NCI-H226 (cell line): ENCODE measurements around the gene THSD4.
"Not testable (repeated sequence)": the region's sequence is repeated elsewhere in the genome, so short reads cannot be mapped to it uniquely, and the experiment has no call there.

Source experiments
- DNase-seq: peaks from one replicate; pipeline ENCODE4 v3.0.0-alpha.2; 2015

Gene THSD4

DNA sequence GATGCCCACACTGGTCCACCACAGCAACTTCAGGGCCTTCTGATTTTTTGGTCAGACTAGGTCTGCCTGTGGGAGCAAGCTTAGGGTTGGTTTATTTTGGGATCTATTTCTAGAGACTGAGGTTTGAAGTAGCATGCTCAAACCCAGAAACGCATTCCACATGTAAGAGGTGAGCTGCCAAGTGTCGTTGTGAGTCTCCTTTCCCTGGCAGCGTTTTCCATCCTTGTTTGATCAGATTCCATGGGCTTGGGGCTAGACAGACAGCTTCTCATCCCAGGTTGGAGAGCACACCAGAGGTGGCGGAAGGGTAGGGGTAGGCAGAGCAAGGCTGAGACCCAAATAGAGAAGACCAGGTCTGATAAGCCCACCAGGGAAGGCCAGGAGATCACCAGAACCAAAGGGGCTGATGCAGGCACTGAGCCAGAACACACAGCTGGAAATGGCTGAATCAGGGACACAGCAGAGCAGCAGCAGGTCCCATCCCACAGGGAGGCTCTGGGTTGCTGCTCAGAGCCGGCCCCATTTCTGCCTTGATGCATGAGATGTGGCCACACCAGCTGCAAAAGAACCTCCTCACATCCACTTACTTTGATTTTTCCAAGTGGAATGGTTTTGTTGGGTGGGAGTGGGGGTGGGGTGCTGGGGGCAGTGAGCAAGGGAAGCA, 186.8 kb downstream of the THSD4 start:
- no peak for DNase-seq

- DNase-seq: no peak
Observed at GRCh38 chr15:71302861-71303410, 187.7 kb downstream of the THSD4 start.

DNA sequence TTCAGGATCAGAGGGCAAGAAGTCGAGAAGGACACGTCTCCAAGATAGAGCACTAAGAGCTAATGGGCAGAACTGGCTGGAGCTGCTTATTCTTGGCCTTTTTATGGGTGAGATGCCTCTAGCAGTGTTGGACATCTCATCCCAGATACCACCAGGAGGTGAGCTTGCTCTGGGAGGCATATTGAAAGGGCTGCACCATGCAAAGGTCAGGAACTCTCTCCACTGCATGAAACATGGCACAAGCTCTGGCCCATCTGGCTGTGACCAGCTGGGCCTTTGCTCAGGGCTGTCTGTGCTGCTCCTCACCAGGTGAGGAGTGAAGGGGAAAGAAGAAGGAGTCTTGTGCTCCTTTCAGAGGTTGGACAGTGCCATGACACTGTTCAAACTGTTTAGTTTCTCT, 188.7 kb downstream of the THSD4 start:
- DNase-seq: no peak

DNA sequence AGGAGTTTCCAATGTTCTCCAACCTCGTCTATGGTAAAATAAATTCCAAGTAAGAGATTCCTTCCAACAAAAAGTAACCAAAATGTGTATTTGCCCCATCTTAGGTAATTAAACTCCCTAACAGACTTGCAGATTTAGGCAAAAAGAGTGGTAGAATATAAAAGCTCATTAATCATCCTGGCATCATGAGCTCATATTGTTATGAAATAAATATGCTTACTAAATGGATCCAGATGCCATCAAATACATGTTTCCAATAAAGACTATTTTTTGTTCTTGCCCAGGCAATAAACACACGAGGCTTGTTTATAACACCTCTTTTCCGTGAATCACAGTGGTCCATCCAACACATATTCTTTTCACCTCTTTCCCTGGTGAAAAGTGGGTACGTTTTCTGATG, 189.4 kb downstream of the THSD4 start:
- no peak for DNase-seq

GRCh38 chr15:71306538-71306937, 191.3 kb downstream of the THSD4 start:
- DNase-seq: no peak

DNA sequence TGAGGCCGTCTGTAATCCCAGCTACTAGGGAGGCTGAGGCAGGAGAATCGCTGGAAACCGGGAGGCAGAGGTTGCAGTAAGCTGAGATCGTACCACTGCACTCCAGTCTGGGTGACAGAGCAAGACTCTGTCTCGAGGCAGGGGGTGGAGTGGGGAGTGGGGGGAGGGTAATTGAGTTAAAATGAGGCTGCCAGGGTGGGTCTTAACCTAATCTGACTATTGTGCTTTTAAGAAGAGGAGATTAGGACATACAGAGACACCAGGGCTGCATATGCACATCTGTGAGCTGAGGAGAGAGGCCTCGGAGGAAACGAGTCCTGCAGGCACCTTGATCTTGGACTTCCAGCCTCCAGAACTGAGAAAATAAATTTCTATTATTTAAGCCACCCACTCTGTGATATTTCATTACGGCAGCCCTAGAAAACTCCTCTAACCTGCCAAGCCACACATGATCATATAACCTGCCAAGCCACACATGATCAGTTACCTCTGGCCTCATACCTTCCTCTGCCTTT, 197.0 kb downstream of the THSD4 start:
- no peak for DNase-seq

DNA sequence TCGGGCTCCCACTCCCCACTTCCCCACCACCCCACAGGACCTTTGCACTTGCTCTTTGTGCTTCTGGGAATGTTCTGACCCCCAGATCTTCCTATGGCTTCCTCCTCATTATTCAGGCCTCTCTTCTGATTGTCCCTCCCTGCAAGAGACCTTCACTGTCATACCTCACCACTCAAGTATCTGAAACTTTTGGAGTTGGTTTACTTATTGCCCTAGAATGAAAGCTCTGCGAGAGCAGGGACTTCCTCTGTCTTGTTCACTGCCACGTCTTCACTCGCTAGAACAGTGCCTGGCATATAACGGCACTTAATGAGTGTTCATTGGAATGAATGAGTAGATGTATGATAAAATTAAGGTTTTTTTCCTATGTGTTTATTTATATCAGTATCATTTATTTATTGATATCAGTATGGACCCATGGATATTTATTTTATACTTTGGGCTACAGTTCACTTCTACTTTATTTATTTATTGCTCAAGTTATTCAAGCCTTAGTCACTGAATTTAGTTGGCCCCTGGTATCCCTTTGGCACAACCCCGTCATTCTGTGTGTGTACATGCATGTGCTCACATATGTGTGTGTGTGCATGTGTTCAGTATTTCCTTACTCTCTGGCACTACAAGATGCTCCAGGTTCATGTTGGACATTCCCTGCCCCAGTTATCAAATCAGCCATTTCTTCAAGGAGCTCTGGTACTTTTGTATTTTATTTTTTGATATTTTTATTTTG, 197.6 kb downstream of the THSD4 start:
- no peak for DNase-seq

GRCh38 chr15:71313806-71314205, 198.5 kb downstream of the THSD4 start:
- no peak for DNase-seq

DNA sequence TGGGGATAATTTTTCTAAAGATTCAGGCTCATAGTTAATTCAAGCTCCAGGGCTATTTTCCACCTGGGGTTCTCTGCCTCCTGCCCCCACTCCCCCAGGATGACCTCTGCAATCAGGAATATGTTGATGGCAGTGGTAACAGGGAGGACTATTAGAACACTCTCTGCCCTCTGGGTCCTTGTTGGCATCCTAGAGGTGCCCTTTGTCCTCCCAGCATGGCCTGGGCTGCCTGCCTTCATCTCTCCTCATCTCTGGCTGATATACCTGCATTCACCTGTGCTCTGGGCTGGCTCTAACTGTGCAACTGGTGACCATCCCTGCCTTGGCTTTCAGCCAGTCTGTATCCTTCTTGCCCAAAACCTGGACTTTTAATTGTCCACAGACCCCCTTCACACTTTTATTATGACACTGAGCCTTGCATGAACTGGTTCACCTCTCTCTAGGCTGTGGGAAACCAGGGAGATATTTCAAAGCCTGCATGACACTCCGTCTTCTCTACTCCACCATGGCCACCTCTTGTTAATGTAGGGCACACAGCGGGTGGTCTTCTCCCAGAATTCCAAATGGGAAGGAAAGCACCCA, 199.8 kb downstream of the THSD4 start:
- DNase-seq: no peak

DNA sequence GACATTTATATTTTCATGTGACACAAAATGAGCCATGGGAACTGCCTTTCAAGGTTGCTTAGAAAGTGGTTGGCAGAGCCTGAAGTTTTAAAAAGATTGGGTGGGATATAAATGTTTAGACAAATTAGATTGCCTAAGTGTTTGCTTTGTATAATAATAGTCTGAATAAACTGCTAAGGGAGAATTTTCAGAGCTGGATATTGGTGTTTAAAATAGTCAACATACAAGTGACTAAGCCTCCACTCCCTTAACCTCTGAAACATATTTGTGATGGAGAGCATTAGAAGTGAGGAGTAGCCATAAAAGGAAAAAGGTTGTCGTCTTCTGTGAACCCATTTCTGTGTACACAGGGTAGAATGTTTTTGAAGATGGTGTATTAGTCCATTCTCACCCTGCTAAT, 201.6 kb downstream of the THSD4 start:
- no peak for DNase-seq

DNA sequence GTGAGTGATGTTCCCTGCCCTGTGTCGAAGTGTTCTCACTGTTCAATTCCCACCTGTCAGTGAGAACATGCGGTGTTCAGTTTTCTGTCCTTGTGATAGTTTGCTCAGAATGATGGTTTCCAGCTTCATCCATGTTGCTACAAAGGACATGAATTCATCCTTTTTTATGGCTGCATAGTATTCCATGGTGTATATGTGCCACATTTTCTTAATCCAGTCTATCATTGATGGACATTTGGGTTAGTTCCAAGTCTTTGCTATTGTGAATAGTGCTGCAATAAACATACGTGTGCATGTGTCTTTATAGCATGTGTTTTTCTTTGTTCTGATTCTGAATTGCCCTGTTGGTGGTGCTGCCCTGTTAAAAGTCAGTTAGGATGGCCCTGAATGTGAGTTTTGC, 204.2 kb downstream of the THSD4 start:
- not testable (repeated sequence) for DNase-seq

GRCh38 chr15:71319935-71320334, 204.7 kb downstream of the THSD4 start:
- no peak for DNase-seq

DNA sequence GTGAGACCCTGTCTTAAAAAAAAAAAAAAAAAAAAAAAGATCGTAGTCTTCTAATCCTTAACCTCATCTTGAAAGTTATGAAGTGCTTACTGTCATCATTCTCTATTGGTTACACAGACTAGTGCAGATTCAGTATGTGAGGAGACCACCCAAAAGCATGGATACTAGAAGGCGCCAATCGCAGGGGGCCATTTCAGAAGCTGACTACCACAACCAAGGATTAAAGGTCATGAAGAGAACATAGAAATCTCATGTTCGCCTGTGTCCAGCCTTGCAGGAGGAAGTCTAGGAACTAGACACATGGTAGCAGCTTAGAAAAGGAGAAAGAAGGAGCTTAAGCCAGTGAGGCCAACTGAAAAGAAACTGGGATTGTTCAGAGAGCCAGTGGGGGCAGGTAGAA, 207.8 kb downstream of the THSD4 start:
- no peak for DNase-seq

GRCh38 chr15:71323584-71323983, 208.3 kb downstream of the THSD4 start:
- no peak for DNase-seq

DNA sequence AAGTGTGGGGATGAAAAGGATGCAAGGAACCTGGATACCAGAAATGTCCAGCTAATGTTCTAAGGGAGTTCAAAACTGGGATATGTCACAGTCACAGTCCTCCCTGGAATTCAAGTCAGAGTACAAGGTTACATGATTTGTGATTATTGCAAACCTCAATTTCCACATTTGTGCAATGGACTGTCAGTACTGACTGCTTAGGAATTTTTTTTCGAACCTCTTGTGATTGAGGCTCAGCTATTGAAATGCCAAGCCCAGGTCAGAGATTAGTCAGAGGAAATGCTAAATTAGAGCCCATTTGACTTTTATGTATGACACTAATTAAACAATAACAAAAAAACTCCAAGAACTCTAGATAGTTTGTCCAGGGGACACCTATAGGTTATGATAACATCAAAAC, 210.2 kb downstream of the THSD4 start:
- no peak for DNase-seq

DNA sequence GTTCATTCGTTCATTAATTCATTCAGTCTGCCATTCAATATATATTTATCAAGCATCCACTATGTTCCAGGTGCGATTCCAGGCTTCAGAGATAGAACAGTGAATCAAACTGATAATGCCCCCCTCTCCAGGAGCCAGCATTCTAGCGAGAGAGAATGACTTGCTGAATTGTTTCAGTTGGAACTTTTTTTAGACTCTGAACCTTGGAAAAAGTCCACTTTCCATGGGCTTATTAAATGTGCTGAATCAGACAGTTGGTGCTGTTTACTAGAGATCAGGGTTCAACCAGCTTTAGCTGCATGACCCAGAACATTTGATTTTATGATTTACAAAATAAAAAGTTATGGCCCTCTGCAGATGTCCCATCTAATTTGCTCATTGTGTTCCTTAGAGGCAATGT, 213.2 kb downstream of the THSD4 start:
- DNase-seq: no peak

DNA sequence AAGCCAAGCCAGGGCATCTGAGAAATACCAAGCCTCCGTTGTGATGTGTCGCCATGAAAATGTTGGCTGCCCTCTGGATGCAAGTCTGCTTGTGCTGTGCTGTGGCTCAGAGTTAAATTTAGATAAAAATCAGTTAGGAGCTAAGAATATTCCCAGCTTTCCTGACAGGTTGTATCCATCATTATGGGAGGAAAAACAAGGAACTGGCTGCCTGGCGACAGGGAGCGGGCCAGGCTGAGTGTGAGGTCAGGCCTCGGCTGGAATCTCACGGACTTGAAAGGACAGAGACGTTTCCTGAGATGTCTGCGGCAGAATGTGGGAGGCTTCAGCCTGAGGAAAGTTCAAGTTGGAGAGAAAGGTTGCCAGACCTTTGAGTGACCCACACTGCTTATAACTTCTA, 213.8 kb downstream of the THSD4 start:
- no peak for DNase-seq

- DNase-seq: no peak
Observed at GRCh38 chr15:71329497-71330260, 214.4 kb downstream of the THSD4 start.

DNA sequence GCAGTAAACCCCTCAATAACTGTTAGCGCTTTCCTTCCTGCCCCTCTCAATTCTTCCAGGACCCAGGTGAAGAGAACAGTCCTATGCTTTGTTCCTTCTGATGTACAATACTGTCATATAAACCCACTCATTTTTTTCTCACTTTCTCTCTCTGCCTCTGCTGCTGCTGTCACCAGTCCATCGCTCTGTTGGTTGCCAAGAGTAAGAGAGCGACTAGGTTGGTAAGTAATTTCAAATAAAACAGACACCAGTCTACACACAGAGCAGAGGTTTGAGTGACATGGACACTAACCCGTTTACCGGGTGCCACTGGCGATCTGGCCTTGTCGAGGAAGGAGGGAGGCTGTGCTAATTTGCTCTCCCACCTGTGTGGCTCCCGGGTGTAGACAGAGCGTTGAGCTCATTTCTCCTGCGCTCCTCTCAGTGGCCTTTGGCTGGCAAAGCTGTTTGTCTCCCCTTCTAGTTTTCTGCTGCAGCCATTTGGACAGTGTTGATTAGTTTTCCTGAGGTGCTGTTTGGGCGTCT, 215.4 kb downstream of the THSD4 start:
- no peak for DNase-seq

- no peak for DNase-seq
Observed at GRCh38 chr15:71331173-71331572, 215.9 kb downstream of the THSD4 start.

DNA sequence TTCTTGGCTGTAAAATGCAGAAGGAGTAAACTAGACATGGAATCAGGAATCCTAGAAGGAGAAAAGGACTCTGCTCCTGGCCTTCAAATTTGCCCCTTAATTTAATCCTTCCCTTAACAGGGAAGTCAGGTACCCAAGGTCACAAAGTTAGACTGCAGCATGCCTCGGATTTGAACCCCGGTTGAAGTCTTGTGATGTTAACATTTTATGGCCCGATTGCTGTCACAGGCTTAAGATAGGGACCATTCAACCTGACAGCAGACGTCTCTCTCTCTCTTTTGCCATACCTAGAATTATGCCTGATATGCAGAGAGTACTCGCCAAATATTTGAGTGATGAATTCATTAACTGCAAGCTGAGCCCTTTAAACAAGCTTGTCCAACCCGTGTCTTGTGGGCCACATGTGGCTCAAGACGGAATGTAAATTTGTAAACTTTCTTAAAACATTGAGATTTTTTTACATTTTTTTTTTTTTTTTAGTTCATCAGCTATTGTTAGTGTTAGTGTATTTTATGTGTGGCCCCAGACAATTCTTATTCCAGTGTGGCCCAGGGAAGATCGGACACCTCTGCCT, 217.2 kb downstream of the THSD4 start:
- no peak for DNase-seq

DNA sequence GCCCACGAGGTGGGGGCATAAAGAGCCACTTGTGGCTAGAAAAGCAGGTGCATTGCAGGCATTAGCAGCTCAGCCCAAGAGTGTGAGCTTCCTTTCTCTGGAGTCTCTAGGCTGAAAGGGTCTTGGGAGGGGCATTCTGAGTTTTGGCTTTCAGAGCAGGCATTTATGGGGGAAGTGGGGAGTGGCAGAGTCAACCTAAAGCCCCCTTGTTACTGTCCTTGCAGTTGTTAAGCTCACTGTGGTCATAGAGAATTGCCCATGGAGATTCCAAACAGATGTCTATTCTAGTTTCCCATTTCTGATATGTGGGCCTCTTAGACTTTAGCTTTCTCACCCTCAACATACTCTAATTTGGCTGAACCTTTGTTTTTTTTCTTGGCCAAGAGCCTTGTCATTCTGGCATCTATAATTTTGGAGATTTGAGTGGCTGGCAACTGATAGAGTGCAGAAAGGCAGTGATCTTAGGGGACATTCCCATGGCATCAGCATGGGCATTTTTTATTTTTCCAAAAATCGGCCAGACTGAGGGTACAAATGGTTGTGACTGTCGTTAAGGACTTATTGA, 217.9 kb downstream of the THSD4 start:
- no peak for DNase-seq
